Liver (tissue), 3 donors: Measurements from ENCODE around the gene PLCL1.

Source experiments
- GABPA ChIP-seq, 2 donors: IDR thresholded peaks in 1 of 2; conservative IDR thresholded peaks in 1 of 2; 2 replicates each; pipeline ENCODE4 v1.6.1; 2016; ENCODE audit warnings: antibody characterized with exemption in 2 of 2, mild to moderate bottlenecking in 1 of 2, moderate library complexity in 1 of 2
- JUND ChIP-seq, 2 donors: IDR thresholded peaks; 2 replicates each; pipeline ENCODE4 v1.6.1; 2016; ENCODE audit warnings: antibody characterized with exemption in 2 of 2
- TAF1 ChIP-seq: conservative IDR thresholded peaks from 2 replicates; pipeline ENCODE4 v1.6.1; 2016; ENCODE audit warnings: antibody characterized with exemption, mild to moderate bottlenecking
- YY1 ChIP-seq: IDR thresholded peaks from 2 replicates; pipeline ENCODE4 v1.6.1; 2016; ENCODE audit warnings: antibody characterized with exemption, mild to moderate bottlenecking
- TF ChIP-seq, protein P1 (sequence below): fragments of 150-350 bp; IDR thresholded peaks from 2 replicates; pipeline ENCODE4 v1.5.1; 2017; ENCODE audit warnings: improper control_type of control experiment, low read depth, low read length; ENCODE audit not compliant: missing input control
- TF ChIP-seq, protein P2 (sequence below): IDR thresholded peaks from 2 replicates; pipeline ENCODE4 v1.6.1; 2016; ENCODE audit warnings: antibody characterized with exemption
- donor health status: healthy.
- donor health status: healthy.

DNA sequence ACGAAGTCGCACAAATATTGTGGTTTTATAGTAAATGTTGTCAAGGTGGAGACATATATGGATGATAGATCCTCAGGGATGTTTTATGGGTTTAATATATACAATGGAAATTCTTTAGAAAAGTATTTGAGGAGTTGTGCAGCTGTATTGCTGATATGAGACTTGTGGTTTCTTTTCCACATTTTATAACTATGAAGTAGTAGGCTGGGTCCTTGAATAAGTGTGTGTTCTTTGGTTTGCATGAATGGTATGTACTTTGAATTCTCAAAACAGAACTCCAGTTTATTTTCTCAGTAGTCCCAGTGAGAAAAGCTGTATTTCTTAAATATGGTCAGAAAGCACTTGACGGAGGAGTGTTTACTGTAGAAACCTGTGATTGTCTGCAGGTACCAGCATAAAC is 42.4 kb downstream of the PLCL1 start:
- no peak for TF ChIP-seq TAF1
- TF ChIP-seq, protein P1, sequence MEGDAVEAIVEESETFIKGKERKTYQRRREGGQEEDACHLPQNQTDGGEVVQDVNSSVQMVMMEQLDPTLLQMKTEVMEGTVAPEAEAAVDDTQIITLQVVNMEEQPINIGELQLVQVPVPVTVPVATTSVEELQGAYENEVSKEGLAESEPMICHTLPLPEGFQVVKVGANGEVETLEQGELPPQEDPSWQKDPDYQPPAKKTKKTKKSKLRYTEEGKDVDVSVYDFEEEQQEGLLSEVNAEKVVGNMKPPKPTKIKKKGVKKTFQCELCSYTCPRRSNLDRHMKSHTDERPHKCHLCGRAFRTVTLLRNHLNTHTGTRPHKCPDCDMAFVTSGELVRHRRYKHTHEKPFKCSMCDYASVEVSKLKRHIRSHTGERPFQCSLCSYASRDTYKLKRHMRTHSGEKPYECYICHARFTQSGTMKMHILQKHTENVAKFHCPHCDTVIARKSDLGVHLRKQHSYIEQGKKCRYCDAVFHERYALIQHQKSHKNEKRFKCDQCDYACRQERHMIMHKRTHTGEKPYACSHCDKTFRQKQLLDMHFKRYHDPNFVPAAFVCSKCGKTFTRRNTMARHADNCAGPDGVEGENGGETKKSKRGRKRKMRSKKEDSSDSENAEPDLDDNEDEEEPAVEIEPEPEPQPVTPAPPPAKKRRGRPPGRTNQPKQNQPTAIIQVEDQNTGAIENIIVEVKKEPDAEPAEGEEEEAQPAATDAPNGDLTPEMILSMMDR: no peak
- no peak for TF ChIP-seq JUND (IDR thresholded peaks at IDR 0.05)
- TF ChIP-seq, protein P2, sequence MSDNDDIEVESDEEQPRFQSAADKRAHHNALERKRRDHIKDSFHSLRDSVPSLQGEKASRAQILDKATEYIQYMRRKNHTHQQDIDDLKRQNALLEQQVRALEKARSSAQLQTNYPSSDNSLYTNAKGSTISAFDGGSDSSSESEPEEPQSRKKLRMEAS: no peak
- no peak for TF ChIP-seq YY1
- TF ChIP-seq GABPA (IDR thresholded peaks at IDR 0.05 in 1 of 2, conservative IDR thresholded peaks at IDR 0.05 in 1 of 2): no peak
